ENCODE data around the gene ERF.

ERF gene

DNA sequence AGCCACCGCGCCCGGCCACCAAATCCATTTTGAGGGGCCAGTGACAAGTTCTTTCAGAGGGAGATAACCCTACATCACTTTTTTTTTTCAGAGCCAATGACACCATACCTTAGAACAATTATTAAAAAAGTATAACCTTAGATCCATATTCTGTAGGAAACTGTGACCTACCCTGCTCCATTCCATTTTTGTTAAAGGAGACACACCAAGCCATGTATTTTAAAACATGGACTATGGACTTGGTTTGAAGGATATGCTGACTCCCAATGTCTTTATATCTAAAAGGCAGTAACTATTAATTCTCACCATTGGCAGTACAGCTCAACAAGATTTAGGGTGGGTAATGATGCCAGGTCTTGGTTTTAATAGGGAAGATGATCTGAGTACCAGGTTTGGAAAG, 13.6 kb downstream of the ERF start:
- no peak for TF ChIP-seq CTCF (IDR thresholded peaks at IDR 0.05; ENCODE audit: extremely low read depth, missing control alignments)
- DNase-seq (ENCODE audit: low spot score): no peak

GRCh38 chr19:42239544-42240220, 15.2 kb downstream of the ERF start:
- no peak for DNase-seq (ENCODE audit: low spot score)
- no peak for TF ChIP-seq CTCF (IDR thresholded peaks at IDR 0.05; ENCODE audit: extremely low read depth, missing control alignments)

- no peak for DNase-seq (ENCODE audit: low spot score)
- no peak for TF ChIP-seq CTCF (IDR thresholded peaks at IDR 0.05; ENCODE audit: extremely low read depth, missing control alignments)
These were observed 19.7 kb downstream of the ERF start for GRCh38 chr19:42235181-42235580.

- TF ChIP-seq CTCF (IDR thresholded peaks at IDR 0.05; ENCODE audit: extremely low read depth, missing control alignments): no peak
- no peak for DNase-seq (ENCODE audit: low spot score)
These were observed 20.6 kb downstream of the ERF start for GRCh38 chr19:42234364-42234763.

GRCh38 chr19:42233678-42234292, 21.1 kb downstream of the ERF start:
- DNase-seq (ENCODE audit: low spot score): no peak
- TF ChIP-seq CTCF (IDR thresholded peaks at IDR 0.05; ENCODE audit: extremely low read depth, missing control alignments): no peak

DNA sequence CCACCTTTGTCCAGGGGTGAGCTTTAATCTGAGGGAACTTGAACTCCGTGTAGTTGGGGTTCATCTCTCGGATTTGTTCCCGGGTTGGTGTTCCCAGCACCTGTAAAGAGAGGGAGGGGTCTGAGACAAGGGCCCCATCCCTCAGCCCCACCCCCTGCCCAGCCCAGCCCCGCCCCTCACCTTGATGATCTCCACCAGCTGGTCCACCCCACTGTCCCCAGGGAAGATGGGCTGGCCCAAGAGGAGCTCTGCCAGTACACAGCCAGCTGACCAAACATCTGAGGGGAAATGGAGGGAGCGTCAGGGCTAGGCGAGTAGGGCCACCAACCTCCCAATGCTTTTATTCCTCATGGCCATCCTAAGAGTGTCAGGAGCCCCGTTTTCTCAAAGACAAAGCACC, 21.8 kb downstream of the ERF start:
- TF ChIP-seq CTCF (IDR thresholded peaks at IDR 0.05; ENCODE audit: extremely low read depth, missing control alignments): no peak
- no peak for DNase-seq (ENCODE audit: low spot score)

GRCh38 chr19:42232435-42232834, 22.5 kb downstream of the ERF start:
- no peak for TF ChIP-seq CTCF (IDR thresholded peaks at IDR 0.05; ENCODE audit: extremely low read depth, missing control alignments)
- DNase-seq (ENCODE audit: low spot score): no peak

All from GM20000 (cell line).